A549 (cell line): ENCODE data around the gene QKI. TPM values are rescaled to one million over a fixed set of nuclear protein-coding genes. Genes with fewer than 3 reads are reported as not detected.

Experiments
- ATAC-seq, 2 experiments: fragments of 200-7000 bp in 1 of 2; fragments of >200 bp in 1 of 2; cut with Nextera tagmentation in 1 of 2; cut with Tn5 transposase in 1 of 2; 3 replicates each; pipeline versions ENCODE4 v1.8.0 to v1.9.1; 2018 to 2020; ENCODE audit warnings: mild to moderate bottlenecking in 1 of 2, moderate library complexity in 1 of 2
- CTCF ChIA-PET: fragments of 300-600 bp; sonication (Branson Sonifier 250); formaldehyde crosslinking; extraction: SDS; loops from one replicate; lab custom pipeline; 2021; ENCODE audit warnings: antibody characterized with exemption, inconsistent platforms; lab: Yijun Ruan, JAX
- POLR2A ChIA-PET: fragments of 350-600 bp; formaldehyde crosslinking; extraction: SDS; loops from one replicate; lab custom pipeline; 2021; ENCODE audit warnings: antibody characterized with exemption, inconsistent platforms; lab: Yijun Ruan, JAX
- DNase-seq, 2 experiments: peaks; one replicate each; pipeline versions ENCODE4 v3.0.0 to v3.0.0-alpha.2; 2011 to 2016; ENCODE audit warnings: low read depth in 1 of 2, low spot score in 1 of 2
- FAIRE-seq: peaks from 2 replicates; lab custom pipeline; 2011; peaks lifted over from hg19 to GRCh38; lab: Jason Lieb, UNC
- H3K27ac ChIP-seq, 2 experiments: fragments of >200 bp; sonication (Bioruptor Twin); formaldehyde crosslinking; 3 replicates each; pipeline ENCODE4 v1.5.1; 2016 to 2017
- H3K4me1 ChIP-seq: fragments of >200 bp; sonication (Bioruptor Twin); formaldehyde crosslinking; 3 replicates; pipeline ENCODE4 v1.6.1; 2016
- H3K4me2 ChIP-seq: fragments of >200 bp; sonication (Bioruptor Twin); formaldehyde crosslinking; 3 replicates; pipeline ENCODE4 v1.6.1; 2016
- H3K4me3 ChIP-seq: fragments of >200 bp; sonication (Bioruptor Twin); formaldehyde crosslinking; 3 replicates; pipeline ENCODE4 v1.5.1; 2016
- H3K9me3 ChIP-seq: fragments of >200 bp; sonication (Bioruptor Twin); formaldehyde crosslinking; 3 replicates; pipeline ENCODE4 v1.6.1; 2016
- CBX2 ChIP-seq: fragments of 200-600 bp; sonication (generic); IDR thresholded peaks from 2 replicates; pipeline ENCODE4 v1.6.1; 2016; ENCODE audit warnings: low read depth, mild to moderate bottlenecking, borderline replicate concordance
- CEBPB ChIP-seq, 2 experiments: fragments of >200 bp in 1 of 2; sonication (Bioruptor Twin) in 1 of 2; formaldehyde crosslinking in 1 of 2; IDR thresholded peaks; 2 replicates each; pipeline ENCODE4 v1.6.1; 2012 to 2016
- EHF ChIP-seq: fragments of 250-450 bp; sonication (Bioruptor Pico); IDR thresholded peaks from 2 replicates; pipeline ENCODE4 v1.5.0; 2020; ENCODE audit warnings: mild to moderate bottlenecking
- FOSB ChIP-seq: fragments of 250-450 bp; sonication (Bioruptor Pico); IDR thresholded peaks from 2 replicates; pipeline ENCODE4 v1.5.0; 2020; ENCODE audit warnings: mild to moderate bottlenecking, moderate library complexity
- HEYL ChIP-seq: fragments of 250-450 bp; sonication (Bioruptor Pico); IDR thresholded peaks from 2 replicates; pipeline ENCODE4 v1.8.0; 2021; ENCODE audit warnings: mild to moderate bottlenecking, moderate library complexity
- MAFK ChIP-seq: fragments of 450-650 bp; IDR thresholded peaks from 2 replicates; pipeline ENCODE4 v1.6.1; 2014; ENCODE audit not compliant: partially characterized antibody
- MYC ChIP-seq: IDR thresholded peaks from 2 replicates; pipeline ENCODE4 v1.6.1; 2012; ENCODE audit warnings: mild to moderate bottlenecking, inconsistent platforms, low read length, improper control_type of control experiment, borderline replicate concordance
- NPAS2 ChIP-seq: fragments of 250-450 bp; sonication (Bioruptor Pico); IDR thresholded peaks from 2 replicates; pipeline ENCODE4 v1.8.0; 2022; ENCODE audit warnings: mild to moderate bottlenecking, moderate library complexity, borderline replicate concordance
- NR3C1 ChIP-seq: fragments of >200 bp; sonication (Bioruptor Twin); formaldehyde crosslinking; IDR thresholded peaks from 3 replicates; pipeline ENCODE4 v1.6.1; 2017
- RCOR1 ChIP-seq: fragments of 150-350 bp; IDR thresholded peaks from 2 replicates; pipeline ENCODE4 v1.6.1; 2014; ENCODE audit warnings: antibody characterized with exemption, low read length, low read depth
- RFX5 ChIP-seq: fragments of 450-650 bp; IDR thresholded peaks from 2 replicates; pipeline ENCODE4 v1.7.1; 2014; ENCODE audit warnings: antibody characterized with exemption, mild to moderate bottlenecking, moderate library complexity
- SMC3 ChIP-seq: fragments of >200 bp; sonication (Bioruptor Twin); formaldehyde crosslinking; IDR thresholded peaks from 3 replicates; pipeline ENCODE4 v1.6.1; 2018; ENCODE audit warnings: inconsistent platforms
- SREBF2 ChIP-seq: fragments of 450-650 bp; IDR thresholded peaks from 2 replicates; pipeline ENCODE4 v1.6.1; 2014; ENCODE audit warnings: mild to moderate bottlenecking, moderate library complexity
- ZNF302 ChIP-seq: fragments of 250-450 bp; sonication (Bioruptor Pico); IDR thresholded peaks from 2 replicates; pipeline ENCODE4 v1.9.0; 2021; ENCODE audit warnings: inconsistent platforms, mild to moderate bottlenecking, moderate library complexity
- WGBS: methylation state at CpG from one replicate; pipeline ENCODE4 v1.1.6; 2017; ENCODE audit errors: missing lambda C conversion rate; 5-methylcytosine and 5-hydroxymethylcytosine counted together
- polyA plus RNA-seq, 4 experiments: library from polyadenylated mRNA; depleted of rRNA in 3 of 4; stranded (reverse); fragments of >200 nt; fragmentation: RNase III in 1 of 4; extraction: RNeasy Plus Mini Kit Qiagen cat#74134 plus additional on column Dnase treatment in 1 of 4; gene quantifications; 2 replicates in 3 of 4; 3 replicates in 1 of 4; pipeline ENCODE4 v1.2.3, GENCODE V29; 2011 to 2017
- TF ChIP-seq, protein P1 (sequence below): fragments of 250-450 bp; sonication (Bioruptor Pico); IDR thresholded peaks from 2 replicates; pipeline ENCODE4 v1.5.0; 2021; ENCODE audit warnings: mild to moderate bottlenecking, moderate library complexity, borderline replicate concordance
- TF ChIP-seq, protein P2 (sequence below): fragments of >200 bp; sonication (Bioruptor Twin); formaldehyde crosslinking; IDR thresholded peaks from 3 replicates; pipeline ENCODE4 v1.5.1; 2016

QKI gene
- polyA plus RNA-seq, 2 of the 4 experiments (the other 2 are of a cell fraction): 71.9 to 98.2 TPM

DNA sequence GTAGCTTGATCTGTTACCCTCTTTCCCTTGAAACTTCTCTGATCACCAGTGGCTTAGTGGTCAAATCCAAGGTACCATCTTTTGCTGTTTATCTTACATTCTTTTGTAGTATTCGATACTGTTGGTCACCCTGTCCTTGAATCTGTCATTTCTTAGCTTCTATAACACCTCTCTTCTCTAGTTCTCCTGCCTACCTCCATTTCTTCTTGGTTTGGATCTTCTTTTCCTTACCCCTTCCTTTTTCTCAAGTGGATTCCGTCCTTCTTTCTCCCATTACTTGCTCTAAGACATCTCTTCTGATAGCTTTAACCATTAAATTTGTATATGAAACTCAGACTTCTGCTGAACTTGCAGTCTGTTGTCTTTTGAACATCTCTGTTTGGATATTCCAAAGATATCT, 39.9 kb downstream of the QKI start (continued):
- TF ChIP-seq, protein P1, sequence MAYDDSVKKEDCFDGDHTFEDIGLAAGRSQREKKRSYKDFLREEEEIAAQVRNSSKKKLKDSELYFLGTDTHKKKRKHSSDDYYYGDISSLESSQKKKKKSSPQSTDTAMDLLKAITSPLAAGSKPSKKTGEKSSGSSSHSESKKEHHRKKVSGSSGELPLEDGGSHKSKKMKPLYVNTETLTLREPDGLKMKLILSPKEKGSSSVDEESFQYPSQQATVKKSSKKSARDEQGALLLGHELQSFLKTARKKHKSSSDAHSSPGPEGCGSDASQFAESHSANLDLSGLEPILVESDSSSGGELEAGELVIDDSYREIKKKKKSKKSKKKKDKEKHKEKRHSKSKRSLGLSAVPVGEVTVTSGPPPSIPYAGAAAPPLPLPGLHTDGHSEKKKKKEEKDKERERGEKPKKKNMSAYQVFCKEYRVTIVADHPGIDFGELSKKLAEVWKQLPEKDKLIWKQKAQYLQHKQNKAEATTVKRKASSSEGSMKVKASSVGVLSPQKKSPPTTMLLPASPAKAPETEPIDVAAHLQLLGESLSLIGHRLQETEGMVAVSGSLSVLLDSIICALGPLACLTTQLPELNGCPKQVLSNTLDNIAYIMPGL (CRISPR knock-in tag): no peak

GRCh38 chr6:163455552-163455951, 41.0 kb downstream of the QKI start:
- Histone ChIP-seq H3K4me1 (peaks cover 30% of the 10 kb centered on the region), H3K4me2 (no peak overlapping the region), H3K27ac (no peak overlapping the region), H3K9me3 (no peaks in the 10 kb centered on the region), H3K4me3 (no peak overlapping the region)
- ATAC-seq: no peak
- POLR2A ChIA-PET: no interaction called here
- DNase-seq: no peak
- CTCF ChIA-PET: interaction anchor here (0.6 kb wide), 1 partner anchor 74 kb away, joined by 3 read pairs; no protein-coding TSS in a partner anchor
- no peak for FAIRE-seq
- TF ChIP-seq EHF (CRISPR knock-in tag) (no peak), SREBF2 (no peak), ZNF302 (CRISPR knock-in tag) (no peak), SMC3 (no peak), FOSB (CRISPR knock-in tag) (no peak), RCOR1 (no peak), CBX2 (no peak), NPAS2 (CRISPR knock-in tag) (no peak), CEBPB (IDR thresholded peaks at IDR 0.05) (no peak), MAFK (no peak)
- TF ChIP-seq, protein P2, sequence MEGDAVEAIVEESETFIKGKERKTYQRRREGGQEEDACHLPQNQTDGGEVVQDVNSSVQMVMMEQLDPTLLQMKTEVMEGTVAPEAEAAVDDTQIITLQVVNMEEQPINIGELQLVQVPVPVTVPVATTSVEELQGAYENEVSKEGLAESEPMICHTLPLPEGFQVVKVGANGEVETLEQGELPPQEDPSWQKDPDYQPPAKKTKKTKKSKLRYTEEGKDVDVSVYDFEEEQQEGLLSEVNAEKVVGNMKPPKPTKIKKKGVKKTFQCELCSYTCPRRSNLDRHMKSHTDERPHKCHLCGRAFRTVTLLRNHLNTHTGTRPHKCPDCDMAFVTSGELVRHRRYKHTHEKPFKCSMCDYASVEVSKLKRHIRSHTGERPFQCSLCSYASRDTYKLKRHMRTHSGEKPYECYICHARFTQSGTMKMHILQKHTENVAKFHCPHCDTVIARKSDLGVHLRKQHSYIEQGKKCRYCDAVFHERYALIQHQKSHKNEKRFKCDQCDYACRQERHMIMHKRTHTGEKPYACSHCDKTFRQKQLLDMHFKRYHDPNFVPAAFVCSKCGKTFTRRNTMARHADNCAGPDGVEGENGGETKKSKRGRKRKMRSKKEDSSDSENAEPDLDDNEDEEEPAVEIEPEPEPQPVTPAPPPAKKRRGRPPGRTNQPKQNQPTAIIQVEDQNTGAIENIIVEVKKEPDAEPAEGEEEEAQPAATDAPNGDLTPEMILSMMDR: no peak

DNA sequence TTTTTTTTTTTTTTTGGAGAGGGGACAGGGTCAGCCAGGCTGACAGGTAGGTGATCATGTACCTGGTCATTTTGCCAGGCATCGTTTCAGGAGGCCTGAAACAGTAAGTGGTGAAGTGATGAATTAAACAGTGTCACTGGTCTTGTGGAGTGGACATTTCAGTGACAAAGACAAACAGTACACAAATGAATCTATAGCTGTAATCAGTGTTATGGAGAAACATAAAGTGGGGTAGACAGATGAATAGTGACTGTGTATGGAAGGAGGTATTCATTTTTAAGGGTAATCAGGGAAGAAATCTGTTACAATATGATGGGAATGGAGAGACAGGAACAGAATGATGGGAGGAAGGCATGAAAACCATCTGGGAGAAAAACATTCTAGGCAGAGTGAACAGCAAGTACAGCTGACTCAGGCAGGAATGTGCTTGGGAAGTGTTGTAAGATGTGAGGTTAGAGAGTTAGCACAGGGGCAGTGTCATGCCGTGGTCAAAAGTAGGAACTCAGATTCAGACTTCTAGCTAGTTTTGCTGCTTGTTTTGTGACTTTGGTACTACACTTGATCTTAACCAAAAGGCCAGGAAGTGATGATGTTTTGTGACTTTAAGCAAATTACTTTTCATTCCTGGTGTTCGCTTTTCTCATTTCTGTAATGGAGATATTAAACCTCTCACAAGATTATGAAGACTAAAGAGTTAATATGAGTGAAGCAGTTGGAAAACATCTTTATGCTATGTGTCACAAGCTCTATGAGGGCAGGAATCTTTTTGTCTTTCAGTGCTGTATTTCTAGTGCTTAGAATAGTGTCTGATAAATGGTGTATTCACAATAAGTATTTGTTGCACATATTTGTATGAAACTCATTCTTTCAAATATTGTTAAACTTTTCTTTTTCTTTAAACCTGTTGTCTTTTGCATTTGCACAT, 43.4 kb downstream of the QKI start:
- peak; percentile 5 to 42 for DNase-seq
- peak; percentile 92 to 95 for ATAC-seq
- no peak overlapping the region for H3K4me3 ChIP-seq
- WGBS: 55% methylated on average over 3 of the region's 3 CpGs
- ChIA-PET POLR2A (no interaction called here), CTCF (interaction anchor here (0.7 to 1.5 kb wide), 2 partner anchors 9 to 41 kb away, joined by 3 read pairs; no protein-coding TSS in a partner anchor)
- H3K9me3 ChIP-seq: no peaks in the 10 kb centered on the region
- peak overlapping the region; percentile 23 for H3K4me2 ChIP-seq
- peak; percentile 18 for FAIRE-seq
- H3K27ac ChIP-seq: peak overlapping the region; percentile 14 to 70; a peak in 1 of 6 replicates
- peaks cover 39% of the 10 kb centered on the region for H3K4me1 ChIP-seq
- TF ChIP-seq HEYL (CRISPR knock-in tag): no peak
- peak; percentile 27 for TF ChIP-seq MAFK

- DNase-seq (no peak), FAIRE-seq (no peak), ATAC-seq (peak in 1 of 2 experiments; percentile 30; a peak in 1 of 6 replicates)
- H3K4me1 ChIP-seq: peaks cover 39% of the 10 kb centered on the region
- 96% methylated on average over 2 of the region's 2 CpGs for WGBS
- H3K4me3 ChIP-seq: no peak overlapping the region
- POLR2A ChIA-PET: no interaction called here
- TF ChIP-seq NR3C1 (no peak), MYC (no peak), RFX5 (no peak)
- TF ChIP-seq, all 56 proteins: peak for 0
- Histone ChIP-seq H3K4me2 (peak overlapping the region; percentile 92), H3K9me3 (no peaks in the 10 kb centered on the region), H3K27ac (peak overlapping the region; percentile 54 to 70; a peak in 3 of 6 replicates)
- CTCF ChIA-PET: interaction anchor here (1.5 kb wide), 1 partner anchor 10 kb away, joined by 3 read pairs; no protein-coding TSS in a partner anchor
Measured at GRCh38 chr6:163459007-163459406, 44.5 kb downstream of the QKI start.
